AG09319 (cell line): ENCODE data around the gene SERP2.

Experiments used
- DNase-seq: peaks from one replicate; pipeline ENCODE4 v3.0.0-alpha.2; 2010; ENCODE audit warnings: low read depth; ENCODE audit errors: extremely low read depth
- CTCF ChIP-seq: IDR thresholded peaks from 2 replicates; pipeline ENCODE4 v1.5.1; 2011; ENCODE audit warnings: low read depth, mild to moderate bottlenecking, inconsistent platforms, low read length, moderate library complexity

The SERP2 gene

GRCh38 chr13:44396701-44397580 is 23.3 kb downstream of the SERP2 start:
- peak; percentile 14 for DNase-seq
- no peak for TF ChIP-seq CTCF

DNA sequence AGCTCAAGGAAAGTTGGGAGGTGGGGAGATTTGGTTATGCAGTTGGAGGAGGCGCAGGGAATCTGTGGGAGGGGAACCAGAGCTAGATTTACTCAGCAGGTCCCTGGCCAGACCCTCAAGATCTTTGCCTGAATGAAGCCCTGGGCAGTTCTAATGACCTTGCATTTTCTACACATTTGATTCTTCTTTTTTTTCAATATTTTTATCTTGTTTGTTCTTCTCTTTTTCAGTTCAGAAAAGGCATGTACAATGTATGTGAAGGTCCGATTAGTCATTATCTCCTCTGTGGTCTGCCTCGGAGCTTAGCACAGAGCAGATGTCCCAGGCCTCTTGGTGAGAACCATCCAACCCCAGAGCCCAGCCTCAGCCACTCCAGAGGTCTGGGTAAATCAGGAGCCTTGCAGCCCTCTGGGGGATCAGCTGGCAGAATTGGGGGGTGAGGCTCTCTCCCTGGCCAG is 24.2 kb downstream of the SERP2 start:
- DNase-seq, result no peak
- no peak for TF ChIP-seq CTCF

GRCh38 chr13:44398606-44399005 is 25.0 kb downstream of the SERP2 start:
- no peak for TF ChIP-seq CTCF
- no peak for DNase-seq

- no peak for DNase-seq
- no peak for TF ChIP-seq CTCF
Observed at GRCh38 chr13:44399074-44399473, 25.4 kb downstream of the SERP2 start.

GRCh38 chr13:44400736-44401135 is 27.1 kb downstream of the SERP2 start:
- TF ChIP-seq CTCF, result no peak
- no peak for DNase-seq

DNA sequence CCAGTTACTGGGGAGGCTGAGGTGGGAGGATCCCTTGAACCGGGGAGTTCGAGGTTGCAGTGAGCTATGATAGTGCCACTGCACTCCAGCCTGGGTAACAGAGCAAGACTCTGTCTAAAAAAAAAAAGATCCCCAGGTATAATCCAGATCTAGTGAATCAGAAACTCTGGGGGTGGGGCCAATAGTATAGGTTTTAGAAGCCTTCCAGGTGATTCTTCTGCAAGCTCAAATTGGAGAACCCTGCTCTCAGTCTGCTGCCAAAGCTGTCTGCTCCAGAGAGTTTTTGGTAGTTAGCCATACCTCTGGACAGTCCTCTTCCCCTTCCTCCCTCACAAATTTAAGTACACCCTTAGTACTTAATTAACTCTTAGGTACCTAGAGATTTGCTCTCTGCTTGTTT is 28.0 kb downstream of the SERP2 start:
- DNase-seq, result no peak
- TF ChIP-seq CTCF, result no peak

- TF ChIP-seq CTCF, result no peak
- DNase-seq, result no peak
Observed at GRCh38 chr13:44402899-44403445, 29.3 kb downstream of the SERP2 start.
